GM19351 (cell line): ENCODE results near the gene TVP23C.
A peak's percentile ranks its signal among the peaks of the same experiment; 100 is the strongest.
"Not testable (repeated sequence)": the region's sequence is repeated elsewhere in the genome, so short reads cannot be mapped to it uniquely, and the experiment has no call there.

Experiments
- ATAC-seq: cut with Tn5 transposase; IDR thresholded peaks from one replicate; pipeline ENCODE4 v1.9.1; 2021; ENCODE audit warnings: mild to moderate bottlenecking, moderate library complexity; ENCODE audit not compliant: unreplicated experiment

The TVP23C gene

DNA sequence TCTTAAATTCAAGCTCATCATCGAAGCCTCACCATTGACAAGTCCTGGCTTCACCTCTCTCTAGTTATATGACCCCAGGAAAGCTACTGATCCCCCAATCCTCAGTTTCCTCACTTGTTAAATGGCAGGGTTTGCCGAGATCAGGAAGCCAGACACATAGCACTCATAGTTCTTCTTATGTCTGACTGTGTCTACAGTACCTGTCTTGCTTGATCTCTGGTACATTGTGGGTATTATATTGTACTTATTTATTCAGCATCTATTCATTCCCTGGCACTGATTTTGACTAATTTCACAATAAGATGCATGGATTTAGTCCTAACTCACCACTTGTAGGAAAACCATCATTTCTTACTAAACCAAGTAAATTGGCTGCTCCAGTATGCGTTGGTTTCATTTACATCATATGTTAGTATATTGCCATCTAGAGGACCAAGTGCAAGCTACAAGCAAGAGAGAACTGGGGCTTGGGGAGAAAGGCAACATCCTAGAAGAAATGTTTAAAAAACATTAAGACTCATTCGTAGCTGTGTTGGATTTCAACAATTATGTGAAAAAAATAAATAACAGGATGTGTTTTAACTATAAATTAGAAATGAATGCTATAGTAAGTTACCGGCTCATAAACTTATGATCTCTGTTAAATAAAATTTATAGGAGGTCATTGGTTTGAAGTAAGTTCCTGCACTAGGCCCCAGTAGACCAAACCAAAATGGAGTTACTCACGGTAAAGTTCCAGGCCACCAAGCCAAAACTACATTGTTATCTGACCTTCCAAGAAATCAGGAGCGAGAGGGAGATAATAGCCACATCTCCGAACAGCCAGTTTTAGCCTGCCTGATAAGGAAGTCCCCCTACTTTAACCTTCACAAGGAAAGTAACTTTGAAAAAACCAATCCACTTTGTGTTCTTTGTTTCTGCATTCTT lies 36.7 kb downstream of the TVP23C start:
- ATAC-seq, result not testable (repeated sequence)

- ATAC-seq, result not testable (repeated sequence)
Observed at GRCh38 chr17:15524990-15525985, 38.0 kb downstream of the TVP23C start.

DNA sequence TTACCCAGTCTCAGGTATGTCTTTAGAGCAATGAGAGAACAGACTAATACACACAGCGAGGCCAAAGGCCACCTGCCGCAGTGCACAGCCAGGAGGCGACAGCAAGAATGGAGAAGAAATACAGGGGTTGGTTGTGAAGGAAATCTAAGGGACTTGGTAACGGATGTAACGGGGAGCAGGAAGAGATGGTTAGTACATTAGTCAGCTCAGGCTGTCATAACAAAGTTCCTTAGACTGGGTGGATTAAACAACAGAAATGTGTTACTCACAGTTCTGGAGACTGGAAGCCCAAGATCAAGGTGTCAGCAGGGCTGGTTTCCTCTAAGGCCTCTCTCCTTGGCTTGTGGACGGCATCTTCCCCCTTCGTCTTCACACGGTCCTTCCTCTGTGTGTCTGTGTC lies 47.1 kb downstream of the TVP23C start:
- no peak for ATAC-seq

GRCh38 chr17:15514469-15514868 lies 48.8 kb downstream of the TVP23C start:
- no peak for ATAC-seq

DNA sequence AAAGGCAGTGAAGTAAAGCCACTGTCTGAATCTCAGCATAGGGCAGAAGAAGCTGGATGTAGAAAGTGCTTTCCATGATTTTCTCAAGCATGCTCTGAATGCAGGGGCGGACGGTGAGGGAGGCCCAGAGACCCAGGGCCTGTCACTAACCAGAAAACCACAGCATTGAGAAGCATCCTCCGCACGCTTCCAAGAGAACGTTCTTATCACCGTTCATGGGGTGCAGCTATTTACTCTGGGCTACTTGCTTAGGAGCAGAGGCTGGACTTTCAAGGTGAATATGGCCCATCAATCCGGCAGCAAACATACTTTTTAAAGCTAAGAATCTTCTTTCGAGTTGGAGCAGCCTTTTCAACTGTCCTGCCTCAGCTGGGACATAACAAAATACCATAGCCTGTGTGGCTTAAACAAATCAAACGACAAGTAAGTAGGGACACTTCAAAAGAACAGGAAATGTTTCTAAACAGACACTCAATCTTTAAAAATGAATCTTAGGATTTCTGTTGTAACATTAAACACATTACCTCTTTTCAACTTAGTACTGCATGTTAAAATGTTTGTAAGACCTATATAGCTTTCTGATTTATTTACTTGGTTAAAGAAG lies 49.3 kb downstream of the TVP23C start:
- ATAC-seq, result no peak

DNA sequence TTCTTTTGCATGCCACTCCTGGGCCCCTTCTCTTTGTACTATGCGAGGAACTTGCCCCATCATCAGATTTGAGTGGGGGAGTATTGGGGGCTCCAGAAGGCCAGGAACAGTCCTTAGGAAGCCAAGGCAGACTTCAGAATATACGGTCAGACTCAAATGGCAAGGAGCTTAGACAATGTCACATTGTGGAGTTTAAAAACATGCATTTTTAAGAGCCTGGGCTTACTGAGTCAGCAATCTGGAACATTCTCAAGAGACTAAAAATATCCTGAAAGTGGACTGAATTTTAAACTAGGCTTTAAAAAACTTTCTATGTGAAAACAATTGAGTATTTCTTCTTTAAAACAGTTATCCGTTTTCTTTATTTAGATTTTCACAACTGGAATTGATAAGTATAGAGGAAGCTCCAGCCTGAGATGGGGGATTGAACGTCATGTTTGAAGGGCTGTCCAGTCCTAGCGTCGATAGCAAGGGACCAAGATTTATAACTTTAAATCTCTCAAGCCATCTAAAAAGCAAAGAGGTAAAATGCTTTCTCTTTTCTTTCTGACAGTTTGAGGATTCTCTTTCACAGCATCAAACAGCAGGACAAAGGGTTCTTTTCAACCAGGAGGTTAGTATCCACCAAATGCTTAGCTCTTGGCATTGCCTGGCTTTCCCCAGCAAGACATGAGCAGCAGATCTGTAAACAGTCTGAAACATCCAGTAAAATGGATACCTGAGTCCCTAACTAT lies 50.1 kb downstream of the TVP23C start:
- no peak for ATAC-seq

- no peak for ATAC-seq
Observed at GRCh38 chr17:15512071-15512709, 51.1 kb downstream of the TVP23C start.

DNA sequence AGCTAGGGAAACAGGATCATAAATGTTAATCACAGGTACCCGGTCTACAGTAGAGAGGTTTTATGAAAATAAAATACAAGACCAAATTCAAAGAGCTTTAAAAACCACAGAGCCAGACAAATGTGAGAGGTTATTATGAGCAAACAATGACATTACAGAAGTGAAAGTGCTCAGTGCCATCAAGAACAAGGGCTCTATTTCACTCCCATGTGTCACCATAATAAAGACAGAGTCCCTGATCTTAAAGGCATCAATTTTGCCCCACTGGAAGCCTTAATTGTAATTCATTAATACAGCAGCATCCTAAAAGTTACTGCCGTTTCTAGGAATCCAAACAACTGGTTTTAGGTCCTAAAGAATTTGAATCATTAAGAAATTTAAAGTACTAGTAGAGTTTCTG lies 52.1 kb downstream of the TVP23C start:
- no peak for ATAC-seq

- ATAC-seq, result no peak
Observed at GRCh38 chr17:15510361-15510760, 52.9 kb downstream of the TVP23C start.

- no peak for ATAC-seq
Observed at GRCh38 chr17:15509095-15509494, 54.2 kb downstream of the TVP23C start.

DNA sequence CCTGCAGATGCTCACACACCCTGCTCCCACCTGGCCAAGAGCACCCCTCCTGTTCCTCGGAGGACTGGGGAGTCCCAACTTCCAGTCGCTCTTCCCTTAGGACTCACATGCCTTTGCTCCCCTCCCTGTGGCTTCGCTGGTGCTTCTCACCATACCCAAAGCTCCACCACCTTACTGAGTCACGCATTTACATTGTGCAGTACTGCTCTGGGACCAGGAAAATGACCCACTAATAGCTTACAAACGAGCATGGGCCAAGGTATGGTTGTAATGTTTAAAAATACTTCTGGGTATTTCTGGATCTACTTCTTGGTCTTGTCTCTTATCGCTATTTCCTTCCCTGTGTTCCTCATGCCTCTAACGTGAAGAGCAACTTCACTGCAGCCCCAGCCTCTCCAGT lies 54.8 kb downstream of the TVP23C start:
- ATAC-seq, result no peak

DNA sequence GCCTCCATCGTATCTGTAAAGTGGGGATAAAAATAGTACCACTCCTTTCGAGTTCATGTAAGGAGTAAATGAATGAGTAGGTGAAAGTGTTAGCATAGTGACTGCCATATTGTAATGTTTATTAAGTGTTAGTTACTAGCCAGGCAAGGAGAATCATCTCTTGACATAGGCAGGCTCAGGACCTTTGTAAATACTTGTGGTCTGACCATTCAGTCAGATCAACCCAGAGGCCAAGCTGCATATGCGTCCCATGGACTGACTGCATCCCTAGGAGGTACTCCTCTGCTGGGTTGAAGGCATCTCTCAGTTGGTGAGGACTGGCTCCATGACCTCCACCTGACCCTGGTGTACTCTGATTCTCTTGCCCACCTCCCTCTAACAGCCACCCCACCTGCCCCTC lies 55.4 kb downstream of the TVP23C start:
- ATAC-seq, result no peak

DNA sequence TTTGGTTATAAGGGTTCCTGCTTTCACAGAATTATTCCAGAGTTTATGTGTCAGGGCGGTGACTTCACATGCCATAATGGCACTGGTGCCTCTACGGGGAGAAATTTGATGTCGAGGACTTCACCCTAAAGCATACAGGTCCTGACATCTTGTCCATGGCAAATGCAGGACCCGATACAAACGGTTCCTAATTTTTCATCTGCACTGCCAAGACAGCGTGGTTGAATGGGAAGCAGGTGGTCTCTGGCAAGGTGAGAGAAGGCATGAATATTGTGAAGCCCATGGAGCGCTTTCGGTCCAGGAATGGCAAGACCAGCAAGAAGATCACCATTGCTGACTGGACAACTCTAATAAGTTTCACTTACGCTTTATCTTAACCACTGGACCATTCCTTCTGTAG lies 56.3 kb downstream of the TVP23C start:
- no peak for ATAC-seq

DNA sequence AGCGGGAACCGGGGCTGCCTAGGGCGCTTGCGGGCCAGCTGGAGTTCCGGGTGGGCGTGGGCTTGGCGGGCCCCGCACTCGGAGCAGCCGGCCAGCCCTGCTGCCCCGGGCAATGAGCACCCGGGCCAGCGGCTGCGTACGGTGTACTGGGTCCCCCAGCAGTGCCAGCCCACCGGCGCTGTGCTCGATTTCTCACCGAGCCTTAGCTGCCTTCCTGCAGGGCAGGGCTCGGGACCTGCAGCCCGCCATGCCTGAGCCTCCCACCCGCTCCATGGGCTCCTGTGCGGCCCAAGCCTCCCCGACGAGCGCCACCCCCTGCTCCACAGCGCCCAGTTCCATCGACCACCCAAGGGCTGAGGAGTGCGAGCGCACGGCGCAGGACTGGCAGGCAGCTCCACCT lies 57.6 kb downstream of the TVP23C start:
- not testable (repeated sequence) for ATAC-seq

- ATAC-seq, result no peak
Observed at GRCh38 chr17:15503731-15504130, 59.6 kb downstream of the TVP23C start.

DNA sequence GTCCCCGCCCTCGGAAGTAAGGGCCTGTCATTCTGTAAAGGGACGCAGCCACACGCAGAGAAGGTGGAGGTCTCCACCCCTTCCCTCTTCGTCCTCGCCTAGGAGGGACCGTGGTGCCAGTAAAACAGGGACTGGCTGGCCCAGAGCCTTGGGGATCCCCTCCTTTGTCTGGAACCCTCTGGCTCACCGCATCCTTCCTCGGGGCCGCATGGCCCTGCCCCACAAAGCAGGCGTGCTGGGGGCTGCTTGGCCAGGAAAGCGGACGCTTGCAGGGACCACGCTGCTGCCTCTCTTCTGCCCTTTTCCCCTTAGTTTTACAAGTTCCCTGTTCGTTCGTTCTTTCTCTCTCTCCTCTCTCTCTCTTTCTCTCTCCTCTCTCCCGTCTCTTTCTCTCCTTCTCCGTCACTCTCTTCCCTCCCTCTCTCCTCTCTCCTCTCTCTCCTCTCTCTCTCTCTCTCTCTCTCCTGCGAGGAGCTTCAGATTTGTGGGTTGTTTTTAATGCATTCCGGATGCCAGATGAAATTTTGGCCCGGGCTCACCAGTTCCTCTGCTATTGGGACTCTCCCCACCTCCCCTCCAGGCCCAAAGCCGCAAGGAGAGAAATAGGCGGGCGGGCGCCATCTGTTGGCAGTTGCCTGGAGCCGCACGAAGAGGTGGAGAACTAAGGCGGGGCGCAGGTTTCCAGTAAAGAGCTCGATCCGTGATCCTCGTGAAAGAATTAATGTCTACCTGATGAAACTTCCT lies 60.7 kb downstream of the TVP23C start:
- ATAC-seq, result peak; percentile 96

- ATAC-seq, result no peak
Observed at GRCh38 chr17:15501793-15502192, 61.5 kb downstream of the TVP23C start.

- no peak for ATAC-seq
Observed at GRCh38 chr17:15501282-15501681, 62.0 kb downstream of the TVP23C start.

DNA sequence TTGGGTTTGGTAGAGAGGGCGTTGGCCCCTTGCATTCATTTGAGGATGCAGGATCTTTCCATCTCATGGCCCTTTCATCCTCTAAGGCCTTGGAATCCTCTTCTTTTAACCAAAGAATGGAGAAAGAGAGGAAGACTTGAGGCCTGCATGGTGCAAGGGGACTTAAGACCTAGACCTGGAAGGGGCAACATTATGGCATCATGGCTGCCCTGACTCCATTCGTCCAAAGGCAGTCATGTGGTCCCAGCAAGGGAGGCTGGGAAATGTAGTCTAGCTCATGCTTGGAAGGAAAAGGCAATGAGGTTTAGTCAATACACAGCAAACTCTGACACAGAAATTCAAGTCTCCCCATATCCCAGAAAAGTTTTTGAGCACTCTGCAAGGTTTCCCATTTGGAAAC lies 65.2 kb downstream of the TVP23C start:
- ATAC-seq, result peak; percentile 60
